ENCODE data around the gene SSU72.

The SSU72 gene

DNA sequence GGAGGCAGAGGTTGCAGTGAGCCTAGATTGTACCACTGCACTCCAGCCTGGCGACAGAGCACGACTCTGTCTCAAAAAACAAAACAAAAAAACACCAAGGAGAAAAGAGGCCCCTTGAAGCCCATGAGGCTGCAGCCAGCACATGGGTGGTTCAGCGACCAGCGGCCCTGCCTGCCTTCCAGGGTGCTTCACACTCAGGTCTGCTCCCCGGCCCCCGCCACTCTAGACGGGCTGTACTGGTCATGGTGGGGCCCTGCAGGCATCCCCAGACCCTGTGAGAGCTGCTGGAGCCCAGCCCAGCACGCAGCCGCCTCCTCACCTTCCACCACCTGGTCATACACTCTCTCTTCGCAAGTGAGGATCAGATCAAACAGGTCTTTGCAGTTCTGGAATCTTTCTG lies 30.1 kb downstream of the SSU72 start:
- TF ChIP-seq, protein P1, sequence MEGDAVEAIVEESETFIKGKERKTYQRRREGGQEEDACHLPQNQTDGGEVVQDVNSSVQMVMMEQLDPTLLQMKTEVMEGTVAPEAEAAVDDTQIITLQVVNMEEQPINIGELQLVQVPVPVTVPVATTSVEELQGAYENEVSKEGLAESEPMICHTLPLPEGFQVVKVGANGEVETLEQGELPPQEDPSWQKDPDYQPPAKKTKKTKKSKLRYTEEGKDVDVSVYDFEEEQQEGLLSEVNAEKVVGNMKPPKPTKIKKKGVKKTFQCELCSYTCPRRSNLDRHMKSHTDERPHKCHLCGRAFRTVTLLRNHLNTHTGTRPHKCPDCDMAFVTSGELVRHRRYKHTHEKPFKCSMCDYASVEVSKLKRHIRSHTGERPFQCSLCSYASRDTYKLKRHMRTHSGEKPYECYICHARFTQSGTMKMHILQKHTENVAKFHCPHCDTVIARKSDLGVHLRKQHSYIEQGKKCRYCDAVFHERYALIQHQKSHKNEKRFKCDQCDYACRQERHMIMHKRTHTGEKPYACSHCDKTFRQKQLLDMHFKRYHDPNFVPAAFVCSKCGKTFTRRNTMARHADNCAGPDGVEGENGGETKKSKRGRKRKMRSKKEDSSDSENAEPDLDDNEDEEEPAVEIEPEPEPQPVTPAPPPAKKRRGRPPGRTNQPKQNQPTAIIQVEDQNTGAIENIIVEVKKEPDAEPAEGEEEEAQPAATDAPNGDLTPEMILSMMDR (IDR thresholded peaks at IDR 0.05; ENCODE audit: borderline replicate concordance, control extremely low read depth, extremely low read depth, insufficient read depth, missing control alignments), result no peak
- no peak for DNase-seq (ENCODE audit: low spot score)
- in situ Hi-C loops (cut with MboI; ENCODE audit: low sequenced_read_pairs, unreplicated experiment), result no loop called here

DNA sequence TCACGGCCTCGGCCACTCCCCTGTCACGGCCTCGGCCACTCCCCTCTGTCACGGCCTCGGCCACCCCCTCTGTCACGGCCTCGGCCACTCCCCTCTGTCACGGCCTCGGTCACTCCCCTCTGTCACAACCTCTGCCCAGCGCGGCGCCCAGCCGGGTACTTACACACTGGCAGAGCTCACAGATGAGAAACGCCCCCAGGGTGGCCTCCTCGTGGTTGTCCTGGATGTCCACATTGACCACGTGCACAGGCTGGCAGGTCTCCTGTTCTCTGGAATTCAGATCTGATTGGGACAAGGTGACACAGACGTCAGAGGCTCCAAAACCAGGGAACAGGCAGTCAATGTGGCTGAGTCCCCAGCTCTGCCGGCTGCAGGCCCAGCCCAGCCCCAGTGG lies 31.0 kb downstream of the SSU72 start:
- in situ Hi-C loops (cut with MboI; ENCODE audit: low sequenced_read_pairs, unreplicated experiment), result no loop called here
- TF ChIP-seq, protein P1 (IDR thresholded peaks at IDR 0.05; ENCODE audit: borderline replicate concordance, control extremely low read depth, extremely low read depth, insufficient read depth, missing control alignments), result no peak
- DNase-seq (ENCODE audit: low spot score), result no peak

DNA sequence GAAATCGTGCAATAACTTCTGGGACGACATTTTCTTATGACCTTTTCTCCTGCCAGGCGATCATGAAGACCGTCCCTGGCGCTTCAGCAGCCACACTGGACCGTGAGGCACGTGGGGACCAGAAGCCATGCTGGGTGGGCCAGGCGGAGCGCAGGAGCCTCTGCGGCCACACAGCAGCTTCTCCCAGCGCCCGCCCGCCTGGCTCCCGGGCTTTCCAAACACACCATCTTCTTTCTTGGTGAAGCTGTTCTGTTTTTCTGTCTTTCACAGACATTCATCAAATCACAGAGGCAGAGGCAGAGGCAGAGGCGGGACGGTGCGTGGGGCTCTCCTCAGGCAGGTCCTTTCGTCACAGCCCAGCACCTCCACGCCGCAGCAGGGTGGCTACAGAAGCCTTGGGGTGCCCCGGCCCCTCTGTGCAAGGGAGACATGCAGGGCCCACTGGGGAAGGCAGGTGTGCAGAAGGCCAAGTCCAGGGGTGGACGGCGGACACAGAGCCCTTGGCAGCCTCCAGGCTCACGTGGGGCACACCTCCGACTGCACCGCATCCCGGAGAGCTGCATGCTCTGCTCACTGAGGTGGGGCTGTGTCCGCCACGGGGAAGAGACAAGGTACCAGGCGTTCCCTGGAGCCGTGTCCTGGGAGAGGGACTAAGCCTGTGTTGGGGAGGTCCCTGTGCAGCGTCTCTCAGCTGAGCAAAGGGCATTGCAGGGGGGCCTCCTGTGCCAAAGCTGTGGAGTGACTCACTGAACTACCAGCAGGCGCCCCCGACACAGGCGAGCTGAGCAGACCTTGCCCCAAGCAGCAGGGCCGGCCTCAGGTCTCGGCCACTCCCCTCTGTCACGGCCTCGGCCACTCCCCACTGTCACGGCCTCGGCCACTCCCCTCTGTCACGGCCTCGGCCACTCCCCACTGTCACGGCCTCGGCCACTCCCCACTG lies 31.6 kb downstream of the SSU72 start:
- TF ChIP-seq, protein P1 (IDR thresholded peaks at IDR 0.05; ENCODE audit: borderline replicate concordance, control extremely low read depth, extremely low read depth, insufficient read depth, missing control alignments), result no peak
- in situ Hi-C loops (cut with MboI; ENCODE audit: low sequenced_read_pairs, unreplicated experiment), result no loop called here
- DNase-seq (ENCODE audit: low spot score), result no peak

DNA sequence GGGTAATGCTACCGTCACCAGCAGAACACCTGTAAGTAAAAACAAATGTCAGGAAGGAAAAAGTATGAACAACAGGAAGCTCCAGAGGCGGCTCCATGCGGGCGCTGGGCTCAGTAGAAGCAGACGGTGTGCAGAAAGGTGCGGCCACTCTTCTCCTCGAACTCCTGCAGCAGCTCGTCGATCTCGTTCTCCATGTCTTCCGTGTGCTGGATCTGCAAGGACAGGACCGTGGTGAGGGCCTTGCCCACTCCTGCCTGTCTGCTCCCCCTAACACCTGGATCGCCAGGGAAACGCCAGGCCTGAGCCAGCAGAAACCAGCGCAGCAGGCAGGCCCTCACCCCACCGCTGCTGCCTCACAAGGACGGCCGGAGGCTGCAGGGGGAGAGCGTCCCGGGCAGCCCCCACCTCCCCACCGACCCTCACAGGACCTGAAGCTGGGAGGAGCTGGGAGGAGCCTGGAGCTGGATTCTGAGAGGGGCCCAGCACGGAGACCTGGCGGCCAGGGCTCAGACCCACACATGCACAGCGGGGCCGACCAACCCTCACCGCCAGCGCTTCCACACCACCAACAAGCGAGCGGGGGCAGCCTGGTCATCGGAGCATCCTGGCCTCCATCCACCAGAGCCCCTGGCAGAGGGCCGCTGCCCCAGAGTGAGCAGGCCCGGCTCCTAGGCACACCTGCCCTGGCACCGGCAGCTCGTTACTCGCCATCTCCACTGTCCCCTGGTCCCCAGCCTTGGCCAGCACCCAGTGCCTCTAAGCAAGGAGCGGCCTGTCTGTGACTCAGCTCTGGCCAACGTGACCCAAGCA lies 32.5 kb downstream of the SSU72 start:
- TF ChIP-seq, protein P1 (IDR thresholded peaks at IDR 0.05; ENCODE audit: borderline replicate concordance, control extremely low read depth, extremely low read depth, insufficient read depth, missing control alignments), result no peak
- no peak for DNase-seq (ENCODE audit: low spot score)
- in situ Hi-C loops (cut with MboI; ENCODE audit: low sequenced_read_pairs, unreplicated experiment), result no loop called here

DNA sequence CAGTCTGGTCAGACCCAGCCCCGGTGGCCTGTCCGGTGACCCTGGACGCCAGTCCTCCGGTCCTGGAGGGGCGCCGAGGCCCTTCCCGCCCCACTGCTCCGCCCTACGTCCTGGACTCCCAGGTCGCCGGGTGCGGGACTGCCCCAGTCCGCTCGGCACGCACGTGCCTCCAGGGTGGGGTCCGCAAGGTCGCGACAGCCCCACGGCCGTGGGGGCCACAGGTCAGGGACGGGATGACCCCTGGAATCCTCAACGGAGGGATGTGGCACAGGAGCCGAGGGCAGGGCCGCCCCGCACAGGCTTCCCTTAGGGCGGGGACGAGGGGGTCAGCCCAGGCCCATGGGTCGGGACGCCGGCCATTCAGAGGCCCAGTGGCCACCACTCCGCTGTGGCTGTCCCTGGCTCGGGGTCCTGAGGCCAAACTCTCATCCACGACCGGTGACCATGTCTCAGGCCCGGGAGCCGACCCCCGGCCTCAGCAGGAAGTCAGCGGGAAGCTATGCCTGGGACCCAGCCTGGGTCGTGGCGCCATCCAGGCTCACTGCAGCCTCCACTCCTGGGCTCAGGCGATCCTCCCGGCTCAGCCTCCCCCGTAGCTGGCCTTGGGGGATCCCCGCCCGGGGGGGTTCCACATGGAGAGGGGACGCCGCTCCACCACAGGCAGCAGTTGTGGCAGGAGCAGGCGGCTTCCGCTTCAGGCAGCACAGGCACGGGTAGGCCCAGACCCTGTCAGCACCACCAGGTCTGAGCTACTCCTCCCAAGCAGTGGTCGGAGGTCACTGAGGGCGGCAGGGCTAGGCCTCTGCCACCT lies 33.6 kb downstream of the SSU72 start:
- in situ Hi-C loops (cut with MboI; ENCODE audit: low sequenced_read_pairs, unreplicated experiment), result no loop called here
- no peak for DNase-seq (ENCODE audit: low spot score)
- TF ChIP-seq, protein P1 (IDR thresholded peaks at IDR 0.05; ENCODE audit: borderline replicate concordance, control extremely low read depth, extremely low read depth, insufficient read depth, missing control alignments), result no peak
